ENCODE measurements around the gene CMTM1.
A peak's percentile ranks its signal among the peaks of the same experiment; 100 is the strongest.
"Not testable (repeated sequence)": the region's sequence is repeated elsewhere in the genome, so short reads cannot be mapped to it uniquely, and the experiment has no call there.

Gene CMTM1

DNA sequence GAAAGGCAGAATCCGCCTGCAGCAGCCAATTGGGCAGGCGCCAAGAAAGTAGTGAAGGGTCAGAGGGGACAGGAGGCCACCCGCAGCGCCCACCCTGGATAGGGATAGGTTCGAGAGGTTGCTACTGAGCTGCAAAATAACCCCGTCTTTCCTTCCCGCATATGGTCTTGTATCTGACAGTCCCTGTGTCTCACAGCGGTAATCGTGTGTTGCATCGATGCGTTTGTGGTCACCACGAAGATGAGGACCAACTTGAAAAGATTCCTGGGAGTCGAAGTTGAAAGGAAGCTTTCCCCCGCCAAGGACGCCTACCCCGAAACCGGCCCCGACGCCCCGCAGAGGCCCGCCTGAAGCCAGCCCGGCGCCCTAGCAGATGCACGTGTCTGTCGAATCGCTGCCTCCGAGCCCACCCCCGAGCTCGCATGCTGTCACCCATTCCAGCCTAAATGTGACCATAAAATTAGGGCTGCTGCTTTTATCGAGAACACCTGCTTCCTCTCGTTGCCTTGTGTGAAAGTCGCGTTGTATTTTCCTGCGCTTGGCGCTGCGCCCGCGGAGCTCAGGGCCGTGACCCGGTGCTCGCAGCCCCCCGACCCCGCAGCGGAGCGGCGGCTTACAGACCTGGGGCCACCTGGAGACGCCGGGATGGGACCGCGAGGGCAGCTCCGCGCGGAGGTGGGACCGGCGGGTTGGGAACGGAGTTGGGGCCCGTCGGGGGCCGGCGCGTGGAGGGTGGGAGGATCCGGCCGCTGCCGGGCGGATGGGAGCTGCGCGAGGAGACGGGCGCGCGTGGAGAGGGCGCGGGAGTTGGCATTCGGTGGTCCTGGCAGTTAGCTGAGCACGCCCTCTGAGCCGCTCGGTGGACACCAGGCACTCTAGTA, 12.7 kb downstream of the CMTM1 start, which contains the start of gene CMTM2:
Gene CMTM2 (plus strand): TSS at position 813 of the 881 bp plus-strand sequence. CDS start 145 bp downstream, outside the sequence.
- peak in 1 of 2 experiments; percentile 25 for DNase-seq
- TF ChIP-seq GATA1 (IDR thresholded peaks at IDR 0.05; ENCODE audit: low read depth, low read length) (no peak), POLR2A (IDR thresholded peaks at IDR 0.05; ENCODE audit: low read length) (no peak)

DNA sequence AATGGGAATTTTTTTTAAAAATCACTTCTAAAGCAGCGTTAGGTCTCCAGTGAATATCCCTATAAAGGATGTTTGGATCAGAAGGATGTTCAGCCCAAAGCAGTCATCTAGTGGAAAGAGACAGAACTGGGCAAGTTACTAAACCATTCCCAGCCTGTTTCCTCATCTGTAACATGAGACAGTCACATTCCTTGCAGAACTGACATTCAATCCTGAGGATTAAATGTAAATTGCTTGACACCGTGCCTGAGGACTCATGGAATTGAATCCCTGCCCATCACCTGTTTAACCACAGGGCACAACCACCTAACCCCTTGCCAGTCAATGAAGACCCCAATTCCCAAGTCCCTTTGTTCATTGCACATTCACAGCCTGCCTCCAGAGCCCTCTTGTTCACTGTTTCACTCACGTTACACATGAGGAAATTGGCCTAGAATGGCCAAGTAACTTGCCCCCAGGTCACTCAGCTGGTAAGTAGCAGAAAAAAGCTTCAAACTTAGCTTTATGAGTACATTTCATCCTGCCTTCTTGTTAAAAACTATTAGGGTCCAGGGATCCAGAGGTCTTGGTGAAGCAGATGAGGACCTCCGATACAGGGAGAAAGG, 14.5 kb downstream of the CMTM1 start:
- no peak for DNase-seq
- TF ChIP-seq POLR2A (IDR thresholded peaks at IDR 0.05; ENCODE audit: low read length) (no peak), GATA1 (IDR thresholded peaks at IDR 0.05; ENCODE audit: low read depth, low read length) (no peak)

DNA sequence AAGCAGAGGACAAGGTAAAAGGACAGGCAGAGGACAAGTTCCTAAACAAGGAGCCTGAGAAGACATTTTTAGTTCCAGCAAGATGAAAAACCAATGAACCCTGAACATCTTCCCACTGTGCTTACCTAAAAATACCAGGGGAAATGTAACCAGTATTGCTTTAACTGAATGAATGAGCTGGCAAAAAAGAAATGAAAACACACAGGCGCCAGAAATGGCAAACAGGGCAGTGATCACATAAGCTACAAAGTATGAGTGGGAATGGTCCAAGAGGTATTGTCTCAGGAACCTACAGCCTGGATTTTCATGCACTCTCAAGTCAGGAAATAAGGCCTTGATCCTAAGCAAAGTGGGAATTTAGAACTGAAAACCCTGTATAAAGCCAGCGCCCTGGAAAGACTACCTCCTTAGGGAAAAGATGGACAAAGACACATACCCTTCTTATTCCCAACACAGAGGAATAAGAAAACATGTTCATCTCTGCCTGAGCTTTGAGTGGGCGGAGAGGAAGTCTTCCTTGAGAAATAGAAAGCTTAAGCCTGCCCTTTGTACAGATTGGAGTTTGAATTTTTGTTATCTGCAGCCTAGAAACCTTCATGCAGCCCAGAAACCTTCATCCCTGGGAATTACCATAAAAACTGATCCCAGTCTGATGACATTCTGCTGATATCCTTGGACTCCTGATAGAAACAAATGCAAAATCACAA, 15.2 kb downstream of the CMTM1 start:
- TF ChIP-seq GATA1 (IDR thresholded peaks at IDR 0.05; ENCODE audit: low read depth, low read length) = no peak
- no peak for TF ChIP-seq POLR2A (IDR thresholded peaks at IDR 0.05; ENCODE audit: low read length)
- DNase-seq = no peak

DNA sequence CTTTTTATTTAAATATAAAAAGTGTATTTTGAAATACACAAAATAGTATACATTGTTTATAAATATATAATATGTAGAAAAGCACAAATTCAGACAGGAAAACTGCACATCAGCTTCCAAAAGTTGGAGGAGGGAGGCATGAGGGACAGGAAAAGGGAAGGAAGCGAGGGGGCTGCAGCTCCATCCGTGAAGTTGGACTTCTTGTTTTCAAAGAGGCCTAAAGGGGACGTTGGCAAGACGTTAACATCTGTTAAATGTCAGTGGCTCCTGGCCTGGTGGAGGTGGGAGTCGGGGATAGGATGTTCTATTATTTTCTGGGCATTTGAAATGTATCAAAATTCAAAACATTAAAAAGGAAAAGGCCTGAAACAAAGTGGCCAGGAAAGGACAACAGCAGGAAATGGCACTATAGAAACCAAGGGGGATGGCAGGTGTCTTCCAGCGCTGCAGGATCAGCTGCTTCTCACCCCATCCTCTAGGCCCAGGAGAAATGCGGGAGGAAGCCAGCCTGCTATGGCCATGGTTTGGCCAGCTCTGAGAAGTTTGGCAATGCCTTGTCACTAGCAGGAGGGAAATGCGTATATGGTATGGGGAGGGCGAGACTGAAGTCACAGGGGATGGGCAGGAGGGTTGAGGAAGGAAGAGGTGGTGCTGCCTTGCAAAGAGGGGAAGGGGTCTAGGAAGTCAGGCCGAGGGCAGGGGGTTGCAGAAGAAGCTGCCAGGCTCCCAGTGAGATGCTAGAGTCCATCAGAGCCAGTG, 19.4 kb downstream of the CMTM1 start:
- no peak for DNase-seq
- no peak for TF ChIP-seq GATA1 (IDR thresholded peaks at IDR 0.05; ENCODE audit: low read depth, low read length)
- TF ChIP-seq POLR2A (IDR thresholded peaks at IDR 0.05; ENCODE audit: low read length) = no peak

DNA sequence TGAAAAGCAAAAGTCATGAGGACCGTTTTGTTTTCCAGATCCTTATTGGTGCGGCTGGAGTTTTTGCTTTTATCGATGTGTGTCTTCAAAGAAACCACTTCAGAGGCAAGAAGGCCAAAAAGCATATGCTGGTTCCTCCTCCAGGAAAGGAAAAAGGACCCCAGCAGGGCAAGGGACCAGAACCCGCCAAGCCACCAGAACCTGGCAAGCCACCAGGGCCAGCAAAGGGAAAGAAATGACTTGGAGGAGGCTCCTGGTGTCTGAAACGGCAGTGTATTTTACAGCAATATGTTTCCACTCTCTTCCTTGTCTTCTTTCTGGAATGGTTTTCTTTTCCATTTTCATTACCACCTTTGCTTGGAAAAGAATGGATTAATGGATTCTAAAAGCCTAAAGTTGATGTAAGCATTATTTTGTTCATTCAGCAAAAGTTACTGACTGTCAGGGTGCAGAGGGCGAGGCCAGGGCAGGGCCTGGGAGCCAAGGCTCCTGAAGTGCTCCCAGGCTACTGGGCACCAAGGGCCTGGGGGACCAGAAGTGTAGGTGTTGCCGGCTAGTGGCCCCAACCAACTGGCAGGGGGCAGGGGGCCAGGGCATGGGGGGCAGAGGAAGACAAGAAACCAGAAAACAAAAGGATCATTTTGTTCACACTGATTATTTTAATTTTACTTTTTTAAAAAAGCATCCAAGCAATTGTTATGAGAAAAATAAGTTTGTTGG, 21.8 kb downstream of the CMTM1 start:
- TF ChIP-seq POLR2A (IDR thresholded peaks at IDR 0.05; ENCODE audit: low read length) = no peak
- TF ChIP-seq GATA1 (IDR thresholded peaks at IDR 0.05; ENCODE audit: low read depth, low read length) = no peak
- DNase-seq = no peak

DNA sequence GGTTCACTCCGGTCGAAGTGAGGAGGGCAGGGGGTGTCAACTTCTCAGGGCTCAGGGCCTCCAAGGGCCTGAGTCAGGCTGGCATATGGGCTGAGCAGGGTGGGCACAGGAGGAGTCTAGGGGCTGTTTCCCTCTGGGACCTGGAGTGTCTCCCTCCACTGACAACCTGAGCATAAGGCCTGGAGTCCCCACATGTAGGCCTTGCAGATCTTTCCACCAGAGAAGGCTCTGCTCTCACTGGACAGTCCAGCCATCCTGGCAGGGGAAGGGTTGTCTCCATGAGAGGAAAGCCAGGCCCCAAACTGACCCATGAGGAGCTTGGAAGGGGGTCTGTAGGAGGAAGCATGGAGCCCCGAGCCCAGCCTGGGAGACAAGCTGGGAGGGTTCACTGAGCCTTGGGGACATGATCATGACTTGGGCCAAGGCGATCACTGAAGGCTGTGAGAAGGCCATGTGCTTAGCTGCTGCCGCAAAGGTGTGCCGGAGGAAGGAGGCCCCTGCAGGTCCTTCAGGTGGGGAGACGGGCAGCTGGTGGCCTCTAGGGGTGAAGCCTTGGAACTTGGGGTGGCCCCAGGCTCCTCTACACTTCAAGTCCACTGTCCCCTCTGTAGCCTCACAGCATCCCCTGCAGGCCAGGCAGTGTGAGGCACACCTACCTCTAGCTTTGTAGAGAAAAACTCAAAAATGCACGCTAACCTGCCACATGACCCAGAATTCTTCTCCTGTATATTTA, 22.9 kb downstream of the CMTM1 start:
- DNase-seq = peak; percentile 78 to 81
- no peak for TF ChIP-seq POLR2A (IDR thresholded peaks at IDR 0.05; ENCODE audit: low read length)
- no peak for TF ChIP-seq GATA1 (IDR thresholded peaks at IDR 0.05; ENCODE audit: low read depth, low read length)

DNA sequence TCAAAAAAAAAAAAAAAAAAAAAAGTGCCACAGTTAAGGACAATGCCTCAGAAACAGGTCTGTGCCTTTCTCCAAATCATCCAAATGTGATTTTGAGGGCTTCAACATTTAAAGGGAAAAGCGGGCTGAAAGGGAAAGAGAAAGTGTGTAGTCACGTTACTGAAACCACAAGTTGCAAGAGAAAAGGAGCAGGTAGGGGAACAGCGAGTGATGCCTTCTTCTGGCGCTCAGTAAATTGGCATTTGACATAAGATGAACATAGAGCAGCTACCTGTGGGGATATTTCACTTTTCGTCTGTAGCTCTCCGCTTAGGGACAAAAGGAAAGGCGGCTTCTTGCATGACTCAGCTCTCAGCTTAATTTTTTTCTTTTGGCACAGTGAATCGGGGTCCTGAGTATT, 24.1 kb downstream of the CMTM1 start:
- TF ChIP-seq GATA1 (IDR thresholded peaks at IDR 0.05; ENCODE audit: low read depth, low read length) = no peak
- TF ChIP-seq POLR2A (IDR thresholded peaks at IDR 0.05; ENCODE audit: low read length) = no peak
- no peak for DNase-seq

DNA sequence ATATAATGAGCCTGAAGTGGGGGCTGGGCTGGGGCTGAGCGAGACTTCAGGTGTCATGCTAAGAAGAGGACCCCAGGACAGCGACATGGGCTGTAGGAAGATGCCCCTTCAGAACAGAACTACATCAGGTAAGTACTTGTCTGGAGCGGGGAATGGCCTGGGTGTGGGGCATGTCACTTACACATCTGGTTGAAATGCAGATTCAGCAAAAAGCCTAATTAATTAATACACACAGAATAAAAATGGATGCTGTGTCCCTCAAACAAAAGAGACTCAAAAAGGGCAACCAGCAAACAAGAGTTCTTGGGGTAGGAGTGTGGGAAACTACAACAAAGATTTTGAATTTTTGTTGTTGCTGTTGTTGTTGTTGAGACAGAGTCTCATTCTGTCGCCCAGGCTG, 24.8 kb downstream of the CMTM1 start:
- TF ChIP-seq POLR2A (IDR thresholded peaks at IDR 0.05; ENCODE audit: low read length) (no peak), GATA1 (IDR thresholded peaks at IDR 0.05; ENCODE audit: low read depth, low read length) (no peak)
- DNase-seq = no peak

DNA sequence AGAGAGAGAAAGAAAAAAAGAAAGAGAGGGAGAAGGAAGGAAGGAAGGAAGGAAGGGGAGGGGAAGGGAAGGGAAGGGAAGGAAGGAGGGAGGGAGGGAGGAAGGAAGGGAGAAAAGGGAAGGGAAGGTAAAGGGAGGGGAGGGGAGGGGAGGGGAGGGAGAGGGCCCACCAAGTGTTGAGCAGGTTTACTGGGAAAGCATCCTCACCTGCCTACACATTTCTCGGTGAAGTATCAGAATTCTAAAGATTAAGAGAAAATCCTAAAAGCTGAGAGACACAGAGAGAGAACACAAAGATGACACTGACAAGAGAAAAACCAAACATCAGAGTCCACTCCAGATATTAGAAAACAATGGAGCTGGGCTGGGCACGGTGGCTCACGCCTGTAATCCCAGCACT, 26.0 kb downstream of the CMTM1 start:
- TF ChIP-seq POLR2A (IDR thresholded peaks at IDR 0.05; ENCODE audit: low read length) = no peak
- no peak for TF ChIP-seq GATA1 (IDR thresholded peaks at IDR 0.05; ENCODE audit: low read depth, low read length)
- no peak for DNase-seq

DNA sequence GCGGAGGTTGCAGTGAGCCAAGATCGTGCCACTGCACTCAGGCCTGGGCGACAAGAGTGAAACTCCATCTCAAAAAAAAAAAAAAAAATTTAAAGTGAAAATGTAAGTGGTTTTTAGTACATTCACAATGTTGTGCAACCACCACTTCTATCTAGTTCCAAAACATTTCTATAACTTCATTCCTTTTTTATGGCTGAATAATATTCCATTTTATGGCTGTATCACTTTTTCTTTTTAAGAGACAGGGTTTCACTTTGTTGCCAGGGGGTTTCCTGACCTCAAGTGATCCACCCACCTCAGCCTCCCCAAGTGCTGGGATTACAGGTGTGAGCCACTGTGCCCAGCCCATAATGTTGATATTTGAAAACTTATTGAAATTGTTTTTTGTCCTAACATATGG, 26.6 kb downstream of the CMTM1 start:
- no peak for DNase-seq
- TF ChIP-seq GATA1 (IDR thresholded peaks at IDR 0.05; ENCODE audit: low read depth, low read length) (no peak), POLR2A (IDR thresholded peaks at IDR 0.05; ENCODE audit: low read length) (no peak)

DNA sequence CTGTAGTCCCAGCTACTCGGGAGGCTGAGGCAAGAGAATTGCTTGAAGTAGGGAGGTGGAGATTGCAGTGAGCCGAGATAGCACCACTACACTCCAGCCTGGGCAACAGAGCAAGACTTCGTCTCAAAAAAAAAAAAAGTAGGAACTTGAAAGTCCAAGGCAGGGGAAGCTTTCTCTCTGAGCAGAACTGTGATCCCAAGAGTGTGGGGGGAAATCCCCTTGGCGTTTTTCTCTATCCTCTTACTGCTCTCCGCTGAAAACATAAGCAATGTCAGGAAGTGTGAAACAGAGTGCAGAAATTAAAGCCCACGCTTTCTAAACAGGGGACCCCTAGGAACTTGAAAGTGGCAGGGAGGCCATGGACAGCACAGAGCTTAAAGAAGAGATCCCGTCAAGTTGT, 28.5 kb downstream of the CMTM1 start:
- no peak for DNase-seq
- TF ChIP-seq POLR2A (IDR thresholded peaks at IDR 0.05; ENCODE audit: low read length) = no peak
- no peak for TF ChIP-seq GATA1 (IDR thresholded peaks at IDR 0.05; ENCODE audit: low read depth, low read length)

DNA sequence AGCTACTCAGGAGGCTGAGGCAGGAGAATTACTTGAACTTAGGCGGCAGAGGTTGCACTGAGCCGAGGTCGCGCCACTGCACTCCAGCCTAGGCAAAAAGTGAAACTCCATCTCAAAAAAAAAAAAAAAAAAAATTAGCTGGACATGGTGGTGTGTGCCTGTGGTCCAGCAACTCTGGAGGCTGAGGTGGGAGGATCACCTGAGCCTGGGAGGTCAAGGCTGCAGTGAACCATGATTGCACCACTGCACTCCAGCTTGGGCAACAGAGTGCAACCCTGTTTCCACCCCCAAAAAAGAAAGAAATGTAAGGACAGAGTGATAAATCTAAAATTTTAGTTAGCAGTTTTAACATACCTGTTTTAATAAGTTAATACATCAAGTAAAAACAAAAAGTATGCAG, 30.3 kb downstream of the CMTM1 start:
- DNase-seq = not testable (repeated sequence)

Data from erythroblast (primary cell).